ENCODE results near the gene FRRS1L. TPM values are rescaled to one million over a fixed set of nuclear protein-coding genes. Genes with fewer than 3 reads are reported as not detected.
A peak's percentile ranks its signal among the peaks of the same experiment; 100 is the strongest.

Gene FRRS1L
- total and polyA plus RNA-seq, 2 of the 13 experiments (the other 11 are each of a cell fraction or from before 2014, with no cell fraction given) = 0.02 to 0.03 TPM

DNA sequence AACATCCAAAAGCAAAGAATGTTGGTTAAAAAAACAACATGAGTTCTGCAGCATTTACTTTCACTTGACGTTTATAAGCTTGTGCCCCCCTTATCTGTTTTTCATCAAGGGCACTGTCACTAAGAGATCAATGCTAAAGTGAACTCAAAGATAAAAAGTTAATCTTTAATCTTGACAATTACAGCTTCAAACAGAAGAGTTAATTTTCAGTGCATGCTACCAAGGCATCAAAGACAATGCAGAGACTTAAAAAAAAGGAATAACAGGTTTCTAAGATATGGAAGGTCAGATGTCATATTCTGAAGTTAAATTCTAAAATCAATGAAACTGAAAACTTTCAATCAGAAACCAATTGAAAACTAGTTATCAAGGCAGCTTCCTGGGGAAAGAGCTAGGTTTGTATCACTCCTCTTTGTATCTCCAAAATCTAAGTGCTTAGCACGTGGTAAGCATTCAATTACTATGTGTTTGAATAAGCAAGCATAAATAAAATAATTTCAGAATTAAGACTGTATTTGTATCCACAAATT is 84.9 kb downstream of the FRRS1L start (continued):
- TF ChIP-seq, protein P1, sequence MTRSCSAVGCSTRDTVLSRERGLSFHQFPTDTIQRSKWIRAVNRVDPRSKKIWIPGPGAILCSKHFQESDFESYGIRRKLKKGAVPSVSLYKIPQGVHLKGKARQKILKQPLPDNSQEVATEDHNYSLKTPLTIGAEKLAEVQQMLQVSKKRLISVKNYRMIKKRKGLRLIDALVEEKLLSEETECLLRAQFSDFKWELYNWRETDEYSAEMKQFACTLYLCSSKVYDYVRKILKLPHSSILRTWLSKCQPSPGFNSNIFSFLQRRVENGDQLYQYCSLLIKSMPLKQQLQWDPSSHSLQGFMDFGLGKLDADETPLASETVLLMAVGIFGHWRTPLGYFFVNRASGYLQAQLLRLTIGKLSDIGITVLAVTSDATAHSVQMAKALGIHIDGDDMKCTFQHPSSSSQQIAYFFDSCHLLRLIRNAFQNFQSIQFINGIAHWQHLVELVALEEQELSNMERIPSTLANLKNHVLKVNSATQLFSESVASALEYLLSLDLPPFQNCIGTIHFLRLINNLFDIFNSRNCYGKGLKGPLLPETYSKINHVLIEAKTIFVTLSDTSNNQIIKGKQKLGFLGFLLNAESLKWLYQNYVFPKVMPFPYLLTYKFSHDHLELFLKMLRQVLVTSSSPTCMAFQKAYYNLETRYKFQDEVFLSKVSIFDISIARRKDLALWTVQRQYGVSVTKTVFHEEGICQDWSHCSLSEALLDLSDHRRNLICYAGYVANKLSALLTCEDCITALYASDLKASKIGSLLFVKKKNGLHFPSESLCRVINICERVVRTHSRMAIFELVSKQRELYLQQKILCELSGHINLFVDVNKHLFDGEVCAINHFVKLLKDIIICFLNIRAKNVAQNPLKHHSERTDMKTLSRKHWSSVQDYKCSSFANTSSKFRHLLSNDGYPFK (CRISPR knock-in tag; IDR thresholded peaks at IDR 0.05; ENCODE audit: borderline replicate concordance) = no peak
- TF ChIP-seq, protein P2, sequence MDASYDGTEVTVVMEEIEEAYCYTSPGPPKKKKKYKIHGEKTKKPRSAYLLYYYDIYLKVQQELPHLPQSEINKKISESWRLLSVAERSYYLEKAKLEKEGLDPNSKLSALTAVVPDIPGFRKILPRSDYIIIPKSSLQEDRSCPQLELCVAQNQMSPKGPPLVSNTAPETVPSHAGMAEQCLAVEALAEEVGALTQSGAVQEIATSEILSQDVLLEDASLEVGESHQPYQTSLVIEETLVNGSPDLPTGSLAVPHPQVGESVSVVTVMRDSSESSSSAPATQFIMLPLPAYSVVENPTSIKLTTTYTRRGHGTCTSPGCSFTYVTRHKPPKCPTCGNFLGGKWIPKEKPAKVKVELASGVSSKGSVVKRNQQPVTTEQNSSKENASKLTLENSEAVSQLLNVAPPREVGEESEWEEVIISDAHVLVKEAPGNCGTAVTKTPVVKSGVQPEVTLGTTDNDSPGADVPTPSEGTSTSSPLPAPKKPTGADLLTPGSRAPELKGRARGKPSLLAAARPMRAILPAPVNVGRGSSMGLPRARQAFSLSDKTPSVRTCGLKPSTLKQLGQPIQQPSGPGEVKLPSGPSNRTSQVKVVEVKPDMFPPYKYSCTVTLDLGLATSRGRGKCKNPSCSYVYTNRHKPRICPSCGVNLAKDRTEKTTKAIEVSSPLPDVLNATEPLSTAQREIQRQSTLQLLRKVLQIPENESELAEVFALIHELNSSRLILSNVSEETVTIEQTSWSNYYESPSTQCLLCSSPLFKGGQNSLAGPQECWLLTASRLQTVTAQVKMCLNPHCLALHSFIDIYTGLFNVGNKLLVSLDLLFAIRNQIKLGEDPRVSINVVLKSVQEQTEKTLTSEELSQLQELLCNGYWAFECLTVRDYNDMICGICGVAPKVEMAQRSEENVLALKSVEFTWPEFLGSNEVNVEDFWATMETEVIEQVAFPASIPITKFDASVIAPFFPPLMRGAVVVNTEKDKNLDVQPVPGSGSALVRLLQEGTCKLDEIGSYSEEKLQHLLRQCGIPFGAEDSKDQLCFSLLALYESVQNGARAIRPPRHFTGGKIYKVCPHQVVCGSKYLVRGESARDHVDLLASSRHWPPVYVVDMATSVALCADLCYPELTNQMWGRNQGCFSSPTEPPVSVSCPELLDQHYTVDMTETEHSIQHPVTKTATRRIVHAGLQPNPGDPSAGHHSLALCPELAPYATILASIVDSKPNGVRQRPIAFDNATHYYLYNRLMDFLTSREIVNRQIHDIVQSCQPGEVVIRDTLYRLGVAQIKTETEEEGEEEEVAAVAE (CRISPR knock-in tag; IDR thresholded peaks at IDR 0.05; ENCODE audit: borderline replicate concordance) = peak; percentile 37; the same call in 1 of the 2 replicates
- TF ChIP-seq ZBTB7B (CRISPR knock-in tag; IDR thresholded peaks at IDR 0.05) (peak; percentile 68; the same call in 1 of the 2 replicates), CCAR2 (optimal IDR thresholded peaks at IDR 0.05; ENCODE audit: low read depth, low read length) (no peak), YEATS4 (CRISPR knock-in tag; IDR thresholded peaks at IDR 0.05; ENCODE audit: borderline replicate concordance) (peak; percentile 40; the same call in 1 of the 2 replicates), MAF1 (CRISPR knock-in tag; IDR thresholded peaks at IDR 0.05; ENCODE audit: borderline replicate concordance) (no peak), SIX1 (CRISPR knock-in tag; IDR thresholded peaks at IDR 0.05; ENCODE audit: borderline replicate concordance) (peak; percentile 76; the same call in 1 of the 2 replicates), TP53 (CRISPR knock-in tag; conservative IDR thresholded peaks at IDR 0.05) (0 out of 2 replicates have a peak, but pooled peaks have one; percentile 29), ZNF160 (CRISPR knock-in tag; IDR thresholded peaks at IDR 0.05) (no peak), ZBTB38 (CRISPR knock-in tag; IDR thresholded peaks at IDR 0.05) (no peak), SOX13 (IDR thresholded peaks at IDR 0.05) (0 out of 2 replicates have a peak, but pooled peaks have one; percentile 18), SOX13 (CRISPR knock-in tag; conservative IDR thresholded peaks at IDR 0.05 in 1 of 2, IDR thresholded peaks at IDR 0.05 in 1 of 2) (peak in 1 of 2 experiments; percentile 97; a peak in 2 of 4 replicates), ZFY (CRISPR knock-in tag; IDR thresholded peaks at IDR 0.05) (no peak), XRCC5 (optimal IDR thresholded peaks at IDR 0.05; ENCODE audit: low read length) (no peak), SOX6 (IDR thresholded peaks at IDR 0.05) (no peak), SOX6 (CRISPR knock-in tag; IDR thresholded peaks at IDR 0.05) (peak; percentile 96), GABPA (IDR thresholded peaks at IDR 0.05; ENCODE audit: low read depth, low read length) (no peak), GABPA (CRISPR knock-in tag; IDR thresholded peaks at IDR 0.05; ENCODE audit: low read depth) (peak; percentile 44; the same call in 1 of the 2 replicates), POGZ (CRISPR knock-in tag; IDR thresholded peaks at IDR 0.05) (peak; percentile 70), SIX4 (CRISPR knock-in tag; IDR thresholded peaks at IDR 0.05) (peak; percentile 86)
- TF ChIP-seq, protein P3, sequence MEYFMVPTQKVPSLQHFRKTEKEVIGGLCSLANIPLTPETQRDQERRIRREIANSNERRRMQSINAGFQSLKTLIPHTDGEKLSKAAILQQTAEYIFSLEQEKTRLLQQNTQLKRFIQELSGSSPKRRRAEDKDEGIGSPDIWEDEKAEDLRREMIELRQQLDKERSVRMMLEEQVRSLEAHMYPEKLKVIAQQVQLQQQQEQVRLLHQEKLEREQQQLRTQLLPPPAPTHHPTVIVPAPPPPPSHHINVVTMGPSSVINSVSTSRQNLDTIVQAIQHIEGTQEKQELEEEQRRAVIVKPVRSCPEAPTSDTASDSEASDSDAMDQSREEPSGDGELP (IDR thresholded peaks at IDR 0.05; ENCODE audit: borderline replicate concordance, low read depth) = no peak
- TF ChIP-seq, protein P4, sequence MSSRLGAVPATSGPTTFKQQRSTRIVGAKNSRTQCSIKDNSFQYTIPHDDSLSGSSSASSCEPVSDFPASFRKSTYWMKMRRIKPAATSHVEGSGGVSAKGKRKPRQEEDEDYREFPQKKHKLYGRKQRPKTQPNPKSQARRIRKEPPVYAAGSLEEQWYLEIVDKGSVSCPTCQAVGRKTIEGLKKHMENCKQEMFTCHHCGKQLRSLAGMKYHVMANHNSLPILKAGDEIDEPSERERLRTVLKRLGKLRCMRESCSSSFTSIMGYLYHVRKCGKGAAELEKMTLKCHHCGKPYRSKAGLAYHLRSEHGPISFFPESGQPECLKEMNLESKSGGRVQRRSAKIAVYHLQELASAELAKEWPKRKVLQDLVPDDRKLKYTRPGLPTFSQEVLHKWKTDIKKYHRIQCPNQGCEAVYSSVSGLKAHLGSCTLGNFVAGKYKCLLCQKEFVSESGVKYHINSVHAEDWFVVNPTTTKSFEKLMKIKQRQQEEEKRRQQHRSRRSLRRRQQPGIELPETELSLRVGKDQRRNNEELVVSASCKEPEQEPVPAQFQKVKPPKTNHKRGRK (CRISPR knock-in tag; IDR thresholded peaks at IDR 0.05) = no peak

Measured in HepG2 (cell line).